ENCODE measurements around the gene CARMIL1.

The CARMIL1 gene

GRCh38 chr6:25311331-25311840, 32.2 kb downstream of the CARMIL1 start:
- no peak for DNase-seq (ENCODE audit: low read depth)

DNA sequence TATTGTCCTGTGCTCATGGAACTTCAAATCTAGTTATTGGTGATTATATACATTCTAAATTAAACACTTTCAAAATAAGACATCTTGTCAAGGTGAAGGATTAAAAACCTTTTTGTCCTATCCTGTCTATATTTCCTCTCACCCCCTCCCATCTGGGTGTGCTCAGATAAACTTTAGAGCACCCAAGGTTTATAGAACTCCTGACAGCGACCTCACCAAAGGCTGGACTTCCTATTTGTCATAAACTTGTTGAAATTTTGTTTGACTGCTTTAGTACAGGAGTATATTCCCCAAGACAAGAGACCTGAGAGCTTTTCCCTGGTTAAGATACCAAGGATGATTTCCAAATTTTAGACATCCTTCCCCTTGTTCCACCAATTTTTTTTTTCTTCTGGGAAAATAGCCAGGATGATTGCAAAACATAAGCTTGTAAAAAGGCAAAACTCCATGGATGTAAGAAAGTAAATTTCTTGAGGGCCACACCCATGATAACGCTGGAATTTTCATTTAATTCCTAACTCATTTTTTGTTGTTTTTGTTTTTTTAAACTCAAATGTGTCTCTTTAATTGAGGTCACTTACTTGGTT, 33.0 kb downstream of the CARMIL1 start:
- DNase-seq (ENCODE audit: low read depth) = no peak

- DNase-seq (ENCODE audit: low read depth) = no peak
These were observed 33.5 kb downstream of the CARMIL1 start for GRCh38 chr6:25312703-25313102.

DNA sequence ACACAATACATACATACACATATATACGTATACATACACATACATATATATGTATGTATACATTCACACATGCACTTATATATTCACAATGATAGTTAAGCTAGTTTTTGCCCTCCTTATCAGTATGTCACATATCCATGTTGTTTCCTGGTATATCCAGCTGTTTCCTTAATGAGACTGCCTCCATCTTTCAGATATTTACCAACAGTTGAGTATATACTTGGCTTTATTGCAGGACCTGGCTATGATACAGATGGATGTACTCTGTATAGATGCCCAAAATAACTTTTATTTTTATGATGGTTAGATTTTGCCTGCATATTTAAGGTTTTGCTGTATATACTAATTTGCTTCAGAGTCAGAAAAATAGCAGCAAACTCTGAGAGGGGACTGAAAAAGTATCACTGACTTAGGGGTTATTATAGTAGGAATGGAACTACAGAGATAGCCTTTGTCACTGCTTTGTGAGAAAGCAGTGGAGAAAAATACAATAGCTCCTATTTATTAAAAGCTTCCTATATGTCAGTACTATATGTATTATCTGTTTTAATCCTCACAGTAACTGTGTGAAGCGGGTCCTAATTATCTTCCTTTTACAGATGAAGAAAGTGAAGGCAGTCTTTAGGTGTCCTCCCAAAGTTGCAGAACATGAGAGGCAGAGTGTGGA, 35.5 kb downstream of the CARMIL1 start:
- no peak for DNase-seq (ENCODE audit: low read depth)

- DNase-seq (ENCODE audit: low read depth) = no peak
These were observed 36.3 kb downstream of the CARMIL1 start for GRCh38 chr6:25315194-25316177.

DNA sequence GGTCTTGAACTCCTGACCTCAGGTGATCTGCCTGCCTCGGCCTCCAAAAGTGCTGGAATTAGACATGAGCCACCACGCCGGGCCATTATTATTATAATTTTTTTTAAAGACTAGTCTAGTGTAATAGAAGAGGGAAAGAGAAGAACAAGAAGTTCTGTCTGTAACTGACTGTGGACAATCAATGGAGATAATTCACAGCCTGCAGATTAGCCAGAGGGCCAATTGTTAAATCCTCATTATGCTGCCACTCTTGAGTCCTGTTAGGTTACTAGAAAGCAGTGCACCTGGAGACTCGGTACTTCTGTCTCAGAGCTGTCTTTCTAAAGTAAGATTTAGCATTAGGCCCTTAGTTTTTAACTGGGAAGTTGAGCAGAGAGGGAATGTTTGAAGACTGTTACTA, 37.5 kb downstream of the CARMIL1 start:
- no peak for DNase-seq (ENCODE audit: low read depth)

DNA sequence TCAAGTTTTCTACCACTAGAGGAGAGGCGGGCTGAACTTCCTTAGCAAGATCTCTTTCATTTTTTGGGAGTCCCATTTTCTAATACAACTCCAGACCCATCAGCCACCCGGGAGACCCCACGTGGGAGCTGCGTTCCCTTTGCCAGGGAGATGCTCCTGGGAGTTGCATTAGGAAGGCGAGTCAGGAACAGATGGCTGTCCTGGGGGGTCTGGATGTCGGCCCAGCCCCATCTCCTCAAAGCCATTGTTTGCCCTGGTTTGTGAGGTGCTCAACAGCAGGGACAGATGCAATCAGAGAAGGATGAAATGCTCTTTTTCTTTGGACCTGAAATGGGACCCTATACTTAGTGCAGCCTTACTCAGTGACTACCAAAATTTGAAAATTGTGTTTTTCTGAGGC, 39.4 kb downstream of the CARMIL1 start:
- no peak for DNase-seq (ENCODE audit: low read depth)

DNA sequence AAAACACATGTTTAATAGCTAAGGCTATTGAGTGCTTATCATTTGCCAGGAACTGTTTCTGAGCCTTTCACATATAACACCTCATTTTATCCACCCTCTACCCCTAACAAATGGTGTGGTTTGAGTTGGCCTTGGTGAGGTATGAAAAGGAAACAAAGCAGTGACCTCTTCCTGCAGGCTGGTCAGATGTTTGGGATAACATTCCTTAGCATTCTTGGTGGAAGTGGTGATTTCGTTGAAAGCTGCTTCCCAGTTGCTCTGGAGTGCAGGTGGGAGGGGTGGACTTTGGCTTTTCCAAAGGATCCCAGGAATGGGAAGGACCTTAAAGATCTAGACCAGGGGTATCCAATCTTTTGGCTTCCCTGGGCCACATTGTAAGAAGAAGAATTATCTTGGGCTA, 41.3 kb downstream of the CARMIL1 start:
- DNase-seq (ENCODE audit: low read depth) = no peak

- DNase-seq (ENCODE audit: low read depth) = no peak
These were observed 43.5 kb downstream of the CARMIL1 start for GRCh38 chr6:25322692-25323091.

DNA sequence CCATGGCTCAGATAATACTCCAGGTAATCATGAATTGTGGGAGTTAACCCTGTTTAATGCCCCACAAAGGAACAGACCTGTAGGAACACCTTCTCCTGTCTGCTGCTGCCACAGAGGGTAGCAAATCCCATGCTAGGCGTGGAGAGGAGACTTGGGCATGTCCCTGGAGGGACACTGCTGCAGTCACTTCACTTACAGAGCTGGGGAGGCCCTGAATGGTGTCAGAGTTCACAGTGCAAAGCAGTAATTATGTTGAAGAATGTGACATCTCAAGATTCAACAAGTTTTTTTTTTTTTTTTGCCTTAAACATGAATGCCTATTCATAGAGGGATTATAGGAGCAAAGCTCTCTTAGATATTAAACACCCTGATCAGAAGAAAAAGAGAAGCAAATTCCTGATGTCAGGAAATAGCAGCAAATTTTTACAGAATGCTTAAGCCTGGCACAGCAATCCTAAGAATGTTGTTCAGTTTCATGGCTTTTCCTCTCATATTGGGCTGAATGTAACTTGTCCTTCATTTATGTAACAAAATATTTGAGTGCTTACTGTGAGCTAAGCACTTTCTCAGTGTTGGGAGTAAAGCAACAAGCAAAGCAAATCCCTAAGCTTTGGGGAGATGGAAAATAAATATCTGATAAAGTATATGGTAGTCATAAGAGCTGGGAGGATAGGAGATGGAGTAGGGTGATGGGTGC, 45.0 kb downstream of the CARMIL1 start:
- no peak for DNase-seq (ENCODE audit: low read depth)

GRCh38 chr6:25326126-25326525, 47.0 kb downstream of the CARMIL1 start:
- DNase-seq (ENCODE audit: low read depth) = no peak

DNA sequence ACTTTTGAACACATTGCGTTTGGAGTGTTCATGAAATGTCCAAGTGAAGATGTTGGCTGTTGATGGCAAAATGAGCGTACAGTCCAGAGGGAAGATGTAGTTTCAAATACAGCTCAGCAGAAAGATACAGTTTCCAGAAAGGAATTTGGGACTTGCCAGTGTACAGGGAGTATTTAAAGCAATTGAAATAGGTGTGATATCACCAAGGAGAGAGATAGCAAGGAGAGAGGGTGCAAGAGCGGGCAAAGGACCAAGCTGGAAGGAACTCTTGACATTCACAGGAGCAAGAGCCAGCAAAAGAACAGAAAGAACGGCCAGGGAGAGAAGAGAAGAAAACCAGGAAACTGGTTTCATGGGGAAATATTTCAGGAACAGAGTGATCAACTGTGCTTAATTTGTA, 47.8 kb downstream of the CARMIL1 start:
- DNase-seq (ENCODE audit: low read depth) = no peak

GRCh38 chr6:25327432-25327831, 48.3 kb downstream of the CARMIL1 start:
- DNase-seq (ENCODE audit: low read depth) = no peak

GRCh38 chr6:25329161-25329817, 50.1 kb downstream of the CARMIL1 start:
- DNase-seq (ENCODE audit: low read depth) = no peak

DNA sequence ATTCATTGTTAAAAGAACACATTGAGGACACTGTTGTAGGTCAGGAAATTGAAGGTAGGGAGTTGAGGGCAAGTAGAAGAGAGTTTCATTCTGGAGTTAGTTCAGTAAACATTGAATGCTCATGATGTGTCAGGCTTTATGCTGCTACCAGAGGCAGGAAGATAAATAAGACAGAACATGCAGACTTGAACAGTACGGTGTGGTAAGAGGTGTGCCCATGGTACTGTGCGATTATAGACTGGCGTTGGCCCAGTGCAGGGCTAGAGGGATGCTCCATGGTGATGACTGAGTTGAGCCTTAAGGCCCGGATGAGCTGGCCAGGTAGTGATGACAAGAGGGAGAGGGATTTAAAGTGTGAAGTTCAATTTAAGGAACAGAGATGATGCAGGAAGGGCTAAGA, 50.8 kb downstream of the CARMIL1 start:
- DNase-seq (ENCODE audit: low read depth) = no peak

GRCh38 chr6:25330796-25331685, 51.9 kb downstream of the CARMIL1 start:
- no peak for DNase-seq (ENCODE audit: low read depth)

DNA sequence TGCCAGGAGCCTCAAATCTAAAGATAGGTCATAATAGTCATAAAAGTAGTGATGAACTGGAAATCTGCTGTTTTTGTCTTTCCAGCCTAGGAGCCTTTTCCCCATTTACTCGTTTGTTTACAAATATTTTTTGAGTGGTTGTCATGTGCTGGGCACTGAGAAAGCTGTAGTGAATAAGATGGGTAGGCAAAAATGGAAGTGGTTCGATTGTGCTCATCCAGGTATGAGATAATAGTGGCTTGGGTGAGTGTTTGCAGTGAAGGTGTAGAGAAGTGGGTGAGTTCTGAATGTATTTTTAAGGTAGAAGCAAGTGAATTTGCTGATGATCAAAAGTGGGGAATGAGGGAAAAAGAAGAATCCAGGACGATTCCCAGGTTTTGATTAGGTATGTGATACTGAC, 53.0 kb downstream of the CARMIL1 start:
- no peak for DNase-seq (ENCODE audit: low read depth)

- no peak for DNase-seq (ENCODE audit: low read depth)
These were observed 53.5 kb downstream of the CARMIL1 start for GRCh38 chr6:25332655-25333071.

DNA sequence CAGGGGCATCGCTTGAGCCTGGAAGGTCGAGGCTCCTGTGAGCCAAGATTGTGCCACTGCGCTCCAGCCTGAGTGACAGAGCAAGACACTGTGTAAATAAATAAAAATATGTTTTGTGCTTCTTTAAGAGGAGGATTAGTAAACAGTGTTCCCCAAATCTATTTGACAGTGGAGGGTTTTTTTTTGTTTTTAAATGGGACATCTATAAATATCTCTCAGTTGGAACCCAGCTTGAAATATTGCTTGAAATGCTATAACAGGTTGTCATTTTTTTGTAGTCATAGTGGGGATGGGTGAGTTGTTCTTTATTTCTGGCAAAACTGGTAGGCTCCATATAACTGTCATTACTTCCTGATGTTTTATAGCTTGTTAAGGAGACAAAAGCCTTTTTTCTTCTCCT, 54.3 kb downstream of the CARMIL1 start:
- DNase-seq (ENCODE audit: low read depth) = no peak

GRCh38 chr6:25334793-25335192, 55.6 kb downstream of the CARMIL1 start:
- DNase-seq (ENCODE audit: low read depth) = no peak

DNA sequence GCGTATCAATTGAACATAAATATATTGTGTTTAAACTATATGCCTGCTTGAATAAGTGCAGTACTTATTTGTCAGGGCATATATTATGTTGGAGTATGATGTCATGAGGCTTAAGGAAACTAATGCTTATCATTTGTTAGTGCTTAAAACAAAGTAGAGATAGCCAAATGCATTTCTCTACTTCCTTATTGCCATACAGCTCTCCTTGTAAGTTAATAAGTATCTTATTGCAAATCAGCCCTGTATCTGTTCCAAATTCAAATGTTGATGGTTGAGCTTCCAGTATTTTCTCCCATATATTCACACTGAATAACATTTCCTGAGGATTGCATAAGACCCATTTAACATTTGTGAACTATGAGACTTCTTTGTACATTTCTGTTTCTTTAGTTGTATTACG, 57.8 kb downstream of the CARMIL1 start:
- DNase-seq (ENCODE audit: low read depth) = no peak

All from stimulated activated CD8-positive, alpha-beta memory T cell treated with anti-CD3 and anti-CD28 coated beads, Interleukin-15, amount 100 ng/mL, for 24 hours (primary cell).